GM12878 (cell line): ENCODE measurements around the gene CSF1R. TPM values are rescaled to one million over a fixed set of nuclear protein-coding genes. Genes with fewer than 3 reads are reported as not detected.

Experiments used
- ATAC-seq: fragments of 200-7000 bp; cut with Tn5 transposase; 3 replicates; pipeline ENCODE4 v1.9.1; 2020; ENCODE audit warnings: mild to moderate bottlenecking, moderate library complexity
- BruUV-seq: library from RNA; stranded (reverse); fragments of 400-500 nt; replicated peaks from 2 replicates; lab custom pipeline; 2021; lab: Mats Ljungman, UMichigan
- CTCF ChIA-PET: fragments of 300-600 bp; sonication (Branson Sonifier 250); formaldehyde crosslinking; extraction: SDS; loops from one replicate; lab custom pipeline; 2021; ENCODE audit warnings: inconsistent platforms; lab: Yijun Ruan, JAX
- POLR2A ChIA-PET: fragments of 350-600 bp; formaldehyde crosslinking; extraction: SDS; loops from one replicate; lab custom pipeline; 2021; ENCODE audit warnings: inconsistent platforms; lab: Charles Lee
- RAD21 ChIA-PET: fragments of 300-600 bp; sonication (Branson Sonifier 250); formaldehyde crosslinking; loops from one replicate; lab custom pipeline; 2023; ENCODE audit warnings: antibody characterized with exemption; ENCODE audit not compliant: unreplicated experiment; lab: Charles Lee
- SMC1A ChIA-PET: fragments of 300-600 bp; sonication (Branson Sonifier 250); formaldehyde crosslinking; loops from one replicate; lab custom pipeline; 2023; ENCODE audit not compliant: unreplicated experiment, uncharacterized antibody; lab: Charles Lee
- DNase-seq: peaks from one replicate; pipeline ENCODE4 v3.0.0-alpha.2; 2011; ENCODE audit warnings: low read depth, low spot score
- FAIRE-seq: peaks from 3 replicates; lab custom pipeline; 2011; peaks lifted over from hg19 to GRCh38; lab: Jason Lieb, UNC
- H2AFZ ChIP-seq: 2 replicates; pipeline ENCODE4 v1.6.0; 2011; ENCODE audit warnings: low read depth, low read length, control low read depth; ENCODE audit not compliant: control insufficient read depth
- H3K27ac ChIP-seq: 2 replicates; pipeline ENCODE4 v1.5.1; 2011; ENCODE audit warnings: control low read depth; ENCODE audit not compliant: control insufficient read depth, insufficient read depth
- H3K27me3 ChIP-seq, 2 experiments: replicated peaks in 1 of 2; 2 replicates each; pipeline versions ENCODE4 v1.6.0 to v1.6.1; 2011; ENCODE audit warnings: low read length in 1 of 2; ENCODE audit not compliant: control insufficient read depth in 2 of 2, insufficient read depth in 2 of 2
- H3K36me3 ChIP-seq, 2 experiments: 2 replicates each; pipeline ENCODE4 v1.5.1; 2011; ENCODE audit warnings: low read length in 1 of 2; ENCODE audit not compliant: control insufficient read depth in 2 of 2, insufficient read depth in 2 of 2
- H3K4me1 ChIP-seq: 2 replicates; pipeline ENCODE4 v1.6.1; 2011; ENCODE audit warnings: mild to moderate bottlenecking, low read length, moderate library complexity, mixed read lengths; ENCODE audit not compliant: control insufficient read depth, insufficient read depth
- H3K4me2 ChIP-seq: 2 replicates; pipeline ENCODE4 v1.6.0; 2011; ENCODE audit warnings: control low read depth; ENCODE audit not compliant: control insufficient read depth, insufficient read depth
- H3K4me3 ChIP-seq: fragments of 200-600 bp; sonication (generic); 2 replicates; pipeline ENCODE4 v1.5.1; 2016
- H3K79me2 ChIP-seq: 2 replicates; pipeline ENCODE4 v1.6.0; 2011; ENCODE audit warnings: low read length; ENCODE audit not compliant: control insufficient read depth, insufficient read depth
- H3K9ac ChIP-seq: 2 replicates; pipeline ENCODE4 v1.8.0; 2011; ENCODE audit warnings: low read length, control low read depth, mixed read lengths; ENCODE audit not compliant: control insufficient read depth, insufficient read depth
- H3K9me3 ChIP-seq: replicated peaks from 3 replicates; pipeline ENCODE4 v1.5.1; 2011; ENCODE audit warnings: mild to moderate bottlenecking, low read length; ENCODE audit not compliant: control insufficient read depth, insufficient read depth
- H4K20me1 ChIP-seq: 2 replicates; pipeline ENCODE4 v1.6.0; 2011; ENCODE audit not compliant: control insufficient read depth, insufficient read depth
- BACH1 ChIP-seq: fragments of 450-650 bp; IDR thresholded peaks from 2 replicates; pipeline ENCODE4 v1.6.1; 2017; ENCODE audit warnings: mild to moderate bottlenecking, borderline replicate concordance
- IKZF2 ChIP-seq, 2 experiments: fragments of 450-650 bp; IDR thresholded peaks; 2 replicates each; pipeline ENCODE4 v1.6.1; 2017; ENCODE audit warnings: mild to moderate bottlenecking in 2 of 2, moderate library complexity in 2 of 2
- NBN ChIP-seq: fragments of 450-650 bp; IDR thresholded peaks from 2 replicates; pipeline ENCODE4 v1.6.1; 2016
- RAD21 ChIP-seq: IDR thresholded peaks from 2 replicates; pipeline ENCODE4 v1.6.1; 2011; ENCODE audit warnings: mild to moderate bottlenecking, low read depth, low read length, moderate library complexity; ENCODE audit not compliant: insufficient read depth
- RAD51 ChIP-seq: fragments of 450-650 bp; IDR thresholded peaks from 2 replicates; pipeline ENCODE4 v1.6.1; 2016; ENCODE audit warnings: moderate library complexity, mild to moderate bottlenecking, inconsistent platforms
- TCF7 ChIP-seq: IDR thresholded peaks from 2 replicates; pipeline ENCODE4 v1.6.1; 2014; ENCODE audit warnings: antibody characterized with exemption, borderline replicate concordance
- WRNIP1 ChIP-seq: IDR thresholded peaks from 2 replicates; pipeline ENCODE4 v1.6.1; 2011; ENCODE audit warnings: low read depth, low read length, improper control_type of control experiment, borderline replicate concordance
- ZSCAN29 ChIP-seq: fragments of 450-650 bp; IDR thresholded peaks from 2 replicates; pipeline ENCODE4 v1.6.1; 2017; ENCODE audit warnings: mild to moderate bottlenecking, moderate library complexity
- WGBS: methylation state at CpG from one replicate; pipeline ENCODE4 v1.1.6; 2016; ENCODE audit warnings: low lambda C conversion rate; ENCODE audit not compliant: insufficient replicate concordance, insufficient coverage; ENCODE audit errors: missing lambda C conversion rate; 5-methylcytosine and 5-hydroxymethylcytosine counted together
- in situ Hi-C: fragments of 300-500 bp; cut with MboI; formaldehyde crosslinking; loops from 9 replicates; pipeline ENCODE4 v1.14.3; 2018; ENCODE audit warnings: mixed read lengths
- intact Hi-C: fragments of 100-400 bp; cut with micrococcal nuclease; formaldehyde crosslinking; loops from one replicate; pipeline ENCODE4 v1.14.2; 2022; ENCODE audit not compliant: unreplicated experiment
- polyA plus RNA-seq, 11 experiments: library from polyadenylated mRNA; depleted of rRNA in 4 of 11; unstranded in 6 of 11; stranded (reverse) in 5 of 11; fragments of >200 nt; fragmentation: Nextera tagmentation in 4 of 11; fragmentation: Illumina TruSeq in 1 of 11; extraction: Ambion mirVana in 4 of 11; extraction: Trizol in 1 of 11; gene quantifications; 1 replicate in 1 of 11; 2 replicates in 10 of 11; pipeline versions ENCODE4 v1.2.1 to v1.2.3, GENCODE V29; 2011 to 2016; ENCODE audit warnings: inconsistent platforms in 2 of 11, missing spikeins in 2 of 11, low read depth in 1 of 11
- total RNA-seq, 4 experiments: library from RNA; depleted of rRNA in 3 of 4; stranded (reverse); fragments of >200 nt in 3 of 4; fragmentation: Illumina TruSeq in 1 of 4; extraction: Trizol in 1 of 4; gene quantifications; 2 replicates each; pipeline versions ENCODE4 v1.2.1 to v1.2.3, GENCODE V29; 2013 to 2021

CSF1R gene
- total and polyA plus RNA-seq, 10 of the 15 experiments (the other 5 are each of a cell fraction or from before 2014, with no cell fraction given), result 0.35 to 3.6 (median 1.2) TPM

GRCh38 chr5:150123542-150123941 is 37.2 kb upstream of the CSF1R start (continued):
- TF ChIP-seq BACH1, result no peak
- TF ChIP-seq, all 136 proteins: peak for 0

- intact Hi-C loops, result no loop called here
- Histone ChIP-seq H3K27me3 (no peaks in the 10 kb centered on the region), H2AFZ (no peak overlapping the region), H4K20me1 (no peaks in the 10 kb centered on the region), H3K9me3 (no peaks in the 10 kb centered on the region), H3K4me2 (no peak overlapping the region), H3K4me1 (no peaks in the 10 kb centered on the region), H3K9ac (no peak overlapping the region), H3K79me2 (no peaks in the 10 kb centered on the region), H3K27ac (no peak overlapping the region), H3K4me3 (no peak overlapping the region), H3K36me3 (no peaks in the 10 kb centered on the region)
- ChIA-PET SMC1A (interaction anchor here (0.6 to 1.5 kb wide), 7 partner anchors 11 to 598 kb away, joined by 3 to 6 read pairs (median 3); no protein-coding TSS in a partner anchor), POLR2A (no interaction called here), RAD21 (interaction anchor here (0.7 to 1.7 kb wide), 7 partner anchors 69 to 116 kb away, joined by 3 to 4 read pairs (median 3); no protein-coding TSS in a partner anchor), CTCF (interaction anchor here (0.7 to 2.6 kb wide), 25 partner anchors 8 to 316 kb away, joined by 3 to 17 read pairs (median 4); no protein-coding TSS in a partner anchor)
- FAIRE-seq, result no peak
- no peak for TF ChIP-seq IKZF2 (IDR thresholded peaks at IDR 0.05)
- no peak for TF ChIP-seq NBN
- no peak for TF ChIP-seq TCF7
- TF ChIP-seq RAD51, result no peak
- no peak for TF ChIP-seq ZSCAN29
- TF ChIP-seq RAD21, result no peak
- TF ChIP-seq WRNIP1, result no peak
- WGBS, result 59% methylated on average over 15 of the region's 15 CpGs
- DNase-seq, result no peak
- ATAC-seq, result no peak
- no TSS peak for BruUV-seq
- in situ Hi-C loops, result no loop called here
Measured at GRCh38 chr5:150122536-150123481, 36.5 kb upstream of the CSF1R start.
